ENCODE results near the gene EPHA2. TPM values are rescaled to one million over a fixed set of nuclear protein-coding genes. Genes with fewer than 3 reads are reported as not detected.

EPHA2 gene
- total RNA-seq: 2.7 and 28.6 TPM in 2 replicates

DNA sequence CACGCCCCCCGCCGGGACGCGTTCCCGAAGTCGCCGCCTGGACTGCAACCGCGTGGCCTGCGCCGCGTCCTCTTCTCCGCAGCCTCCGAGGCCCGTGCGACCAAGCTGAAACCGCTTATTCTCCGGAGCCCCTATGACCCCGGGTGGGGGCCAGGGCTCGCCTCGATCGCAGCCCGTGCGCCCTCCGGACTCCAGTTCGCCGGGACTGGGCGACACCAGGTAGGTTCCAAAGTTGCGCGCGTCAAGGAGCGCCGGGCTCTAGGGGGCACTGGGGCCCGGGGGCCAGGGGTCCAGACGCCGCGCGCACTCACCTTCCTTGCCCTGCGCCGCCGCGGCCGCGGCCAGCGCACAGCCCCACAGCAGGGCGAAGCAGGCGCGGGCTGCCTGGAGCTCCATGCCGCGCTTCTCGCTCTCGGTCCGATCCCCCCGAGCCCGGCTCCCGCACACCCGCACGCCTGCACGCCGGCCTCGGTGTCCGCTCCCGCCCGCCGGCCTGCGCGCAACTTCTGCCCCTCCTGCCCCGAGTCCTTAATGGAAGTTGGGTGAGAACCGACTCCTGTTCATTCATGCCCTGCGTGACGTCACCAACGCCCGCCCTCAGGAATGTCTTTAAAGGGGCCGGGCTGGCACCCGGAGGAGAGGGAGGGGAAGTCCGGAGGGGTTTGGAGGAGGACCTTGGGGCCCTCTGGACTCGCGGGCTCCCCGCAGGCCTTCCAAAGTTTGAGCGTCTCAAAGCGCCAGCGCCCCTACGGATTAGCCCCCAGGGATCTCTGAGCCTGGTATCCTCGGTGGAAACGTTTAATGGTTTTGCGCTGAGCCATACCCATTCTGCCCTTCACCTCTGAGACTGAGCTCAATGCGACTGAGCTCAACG is at the start of gene EPHA2:
EPHA2 (minus strand) TSS at position 533 of the 874 bp plus-strand sequence; CDS start at position 396, 137 bp downstream.

Other genes with a start within 250 kb of the EPHA2 start
- 28.1 and 31.8 TPM in 2 replicates for gene ZBTB17, start 180.0 kb downstream of the EPHA2 start, total RNA-seq
- gene SRARP, start 151.8 kb downstream of the EPHA2 start, total RNA-seq: not detected in 2 replicates
- gene HSPB7, start 138.0 kb downstream of the EPHA2 start, total RNA-seq: 0.22 TPM in 1 of 2 replicates, not detected in the other
- gene CLCNKA, start 134.0 kb downstream of the EPHA2 start, total RNA-seq: not detected in 2 replicates
- 0.43 and 1.2 TPM in 2 replicates for gene CLCNKB, start 112.3 kb downstream of the EPHA2 start, total RNA-seq
- gene FAM131C, start 82.4 kb downstream of the EPHA2 start, total RNA-seq: not detected in 2 replicates
- 20.4 and 29.4 TPM in 2 replicates for gene ARHGEF19, start 56.6 kb upstream of the EPHA2 start, total RNA-seq
- gene CPLANE2, start 81.1 kb upstream of the EPHA2 start, total RNA-seq: 7.9 and 13.8 TPM in 2 replicates
- gene FBXO42, start 196.4 kb upstream of the EPHA2 start, total RNA-seq: 19.2 and 21.4 TPM in 2 replicates
- 47.1 and 80.9 TPM in 2 replicates for gene SZRD1, start 211.2 kb upstream of the EPHA2 start, total RNA-seq

All from placental epithelial cell (primary cell).